ENCODE results near the gene CCL11. TPM values are rescaled to one million over a fixed set of nuclear protein-coding genes. Genes with fewer than 3 reads are reported as not detected.

The CCL11 gene
- total and polyA plus RNA-seq, 2 of the 8 experiments (the other 6 are each of a cell fraction or from before 2014, with no cell fraction given) = not detected

GRCh38 chr17:34305061-34305460 is 19.5 kb downstream of the CCL11 start:
- no peak overlapping the region for H2BK5ac ChIP-seq (ENCODE audit: low read depth, low read length)
- H3K27ac ChIP-seq (ENCODE audit: low read depth, low read length) = no peak overlapping the region
- H4K91ac ChIP-seq (replicated peaks; ENCODE audit: insufficient read length, low read length) = no peak overlapping the region
- no peak overlapping the region for H2BK120ac ChIP-seq (replicated peaks; ENCODE audit: low read depth, low read length)
- H3K9me3 ChIP-seq (ENCODE audit: insufficient read depth in 2 of 2, low read depth in 1 of 2, low read length in 1 of 2) = no peaks in the 10 kb centered on the region
- no peak overlapping the region for H3K4ac ChIP-seq (replicated peaks; ENCODE audit: insufficient read length, low read depth, low read length)
- H3K27me3 ChIP-seq (replicated peaks in 1 of 4; ENCODE audit: control insufficient read depth in 3 of 4, extremely low read depth in 1 of 4, insufficient read depth in 3 of 4, low read length in 3 of 4) = no peaks in the 10 kb centered on the region
- no peaks in the 10 kb centered on the region for H4K20me1 ChIP-seq (replicated peaks in 1 of 2; ENCODE audit: control insufficient read depth in 1 of 2, insufficient read depth in 2 of 2, low read length in 2 of 2)
- 93% methylated on average over 4 of the region's 4 CpGs; no CpG with 5 or more reads in 1 of the 2 experiments for WGBS, 2 experiments (ENCODE audit: extremely low coverage in 1 of 2, insufficient coverage in 1 of 2, insufficient read length in 1 of 2, insufficient replicate concordance in 2 of 2, low coverage in 1 of 2, low lambda C conversion rate in 2 of 2, missing lambda C conversion rate in 1 of 2)
- H3K23ac ChIP-seq (ENCODE audit: insufficient read length) = no peak overlapping the region
- no peak overlapping the region for H3K9ac ChIP-seq (replicated peaks in 1 of 4; ENCODE audit: extremely low read depth in 1 of 4, low read depth in 3 of 4, low read length in 3 of 4)
- H2BK12ac ChIP-seq (ENCODE audit: low read depth, low read length) = no peak overlapping the region
- H3K18ac ChIP-seq (ENCODE audit: extremely low read depth, low read length) = no peak overlapping the region
- H3K4me2 ChIP-seq (ENCODE audit: insufficient read depth in 1 of 2, low read depth in 2 of 2, low read length in 2 of 2) = no peak overlapping the region
- ChIA-PET CTCF (ENCODE audit: partially characterized antibody) (interaction anchor here (0.9 to 13.3 kb wide), 11 partner anchors 9 to 224 kb away, joined by 3 to 210 read pairs (median 4); partner anchors contain the start of genes CCL1, CCL13 and CCL8), POLR2A (ENCODE audit: partially characterized antibody) (no interaction called here)
- TF ChIP-seq EZH2 (IDR thresholded peaks at IDR 0.05; ENCODE audit: low read depth, low read length, severe bottlenecking) (no peak), E2F6 (IDR thresholded peaks at IDR 0.05) (no peak), MAFK (IDR thresholded peaks at IDR 0.05; ENCODE audit: low read depth, low read length) (no peak), BACH1 (IDR thresholded peaks at IDR 0.05; ENCODE audit: low read length) (no peak)
- no peak overlapping the region for H2AK5ac ChIP-seq (ENCODE audit: low read depth, low read length)
- no peaks in the 10 kb centered on the region for H3K4me1 ChIP-seq (replicated peaks in 1 of 4; ENCODE audit: control insufficient read depth in 3 of 4, insufficient read depth in 4 of 4, low read length in 3 of 4)
- H4K5ac ChIP-seq (ENCODE audit: insufficient read length, low read depth, low read length) = no peak overlapping the region
- no peaks in the 10 kb centered on the region for H3K79me2 ChIP-seq (ENCODE audit: control insufficient read depth in 1 of 2, insufficient read depth in 2 of 2, low read length in 2 of 2)
- no peak overlapping the region for H3K14ac ChIP-seq (ENCODE audit: insufficient read length)
- H2AFZ ChIP-seq (ENCODE audit: low read length) = no peak overlapping the region
- FAIRE-seq = no peak
- H3K79me1 ChIP-seq (ENCODE audit: low read depth, low read length) = no peaks in the 10 kb centered on the region
- no peak overlapping the region for H3K56ac ChIP-seq (replicated peaks; ENCODE audit: insufficient read length, low read depth, low read length)
- no peaks in the 10 kb centered on the region for H3K36me3 ChIP-seq (ENCODE audit: control insufficient read depth in 2 of 4, insufficient read depth in 4 of 4, low read length in 3 of 4)
- H2BK15ac ChIP-seq (ENCODE audit: low read length) = no peak overlapping the region
- no peak overlapping the region for H2BK20ac ChIP-seq (ENCODE audit: low read length)
- DNase-seq (ENCODE audit: low read depth in 1 of 2, low spot score in 2 of 2) = no peak
- H4K8ac ChIP-seq (ENCODE audit: extremely low read depth, insufficient read depth, low read length) = no peak overlapping the region
- no peaks in the 10 kb centered on the region for H3K23me2 ChIP-seq (ENCODE audit: low read depth, low read length)
- no peak overlapping the region for H3K4me3 ChIP-seq (ENCODE audit: extremely low read depth in 1 of 4, insufficient read depth in 2 of 4, low read depth in 3 of 4, low read length in 4 of 4)
